ENCODE results near the gene CCDC182.

The CCDC182 gene

GRCh38 chr17:57745242-57745641 lies at the start of gene CCDC182:
CCDC182 (minus strand) TSS chr17:57745299; CDS start chr17:57745272, 27 bp downstream.
- Histone ChIP-seq H3K4me2 (peak within 1 kb of the TSS; percentile 82), H3K27ac (peak within 1 kb of the TSS; percentile 88; the same call in 1 of the 2 replicates), H3K4me1 (peaks cover 82% of the 10 kb centered on the region), H3K27me3 (no peaks in the 10 kb centered on the region), H3K9me3 (peaks cover 6% of the 10 kb centered on the region; the same call in 1 of the 2 replicates), H3K36me3 (peaks cover 15% of the 10 kb centered on the region), H3K4me3 (no peak within 1 kb of the TSS), H4K20me1 (no peaks in the 10 kb centered on the region), H3K9ac (no peak within 1 kb of the TSS)
- no peak for TF ChIP-seq Cebpa-rat (IDR thresholded peaks at IDR 0.05)

GRCh38 chr17:57794841-57795240 lies 49.7 kb upstream of the CCDC182 start:
- Histone ChIP-seq H4K20me1 (no peaks in the 10 kb centered on the region), H3K4me3 (no peak overlapping the region), H3K27me3 (no peaks in the 10 kb centered on the region), H3K36me3 (no peaks in the 10 kb centered on the region), H3K27ac (no peak overlapping the region), H3K4me2 (no peak overlapping the region), H3K4me1 (no peaks in the 10 kb centered on the region), H3K9ac (no peak overlapping the region), H3K9me3 (peaks cover 5% of the 10 kb centered on the region)
- no peak for TF ChIP-seq Cebpa-rat (IDR thresholded peaks at IDR 0.05)

- TF ChIP-seq Cebpa-rat (IDR thresholded peaks at IDR 0.05): no peak
- Histone ChIP-seq H3K9me3 (peaks cover 5% of the 10 kb centered on the region), H3K4me1 (peaks cover 15% of the 10 kb centered on the region), H3K36me3 (no peaks in the 10 kb centered on the region), H4K20me1 (no peaks in the 10 kb centered on the region), H3K4me3 (no peak overlapping the region), H3K27me3 (no peaks in the 10 kb centered on the region), H3K9ac (no peak overlapping the region), H3K27ac (no peak overlapping the region), H3K4me2 (no peak overlapping the region)
Measured at GRCh38 chr17:57788725-57789124, 43.6 kb upstream of the CCDC182 start.

- Histone ChIP-seq H3K4me2 (no peak overlapping the region; the same call in 1 of the 2 replicates), H3K4me3 (no peak overlapping the region), H3K27me3 (no peaks in the 10 kb centered on the region), H3K27ac (no peak overlapping the region), H3K4me1 (peaks cover 52% of the 10 kb centered on the region), H3K9ac (no peak overlapping the region; the same call in 1 of the 2 replicates), H3K9me3 (no peaks in the 10 kb centered on the region), H4K20me1 (no peaks in the 10 kb centered on the region), H3K36me3 (no peaks in the 10 kb centered on the region)
- TF ChIP-seq Cebpa-rat (IDR thresholded peaks at IDR 0.05): no peak
Measured at GRCh38 chr17:57785022-57785421, 39.9 kb upstream of the CCDC182 start.

GRCh38 chr17:57784226-57784895 lies 39.3 kb upstream of the CCDC182 start:
- H3K4me1 ChIP-seq: peaks cover 53% of the 10 kb centered on the region
- no peaks in the 10 kb centered on the region for H3K36me3 ChIP-seq
- TF ChIP-seq Cebpa-rat (IDR thresholded peaks at IDR 0.05): no peak
- H3K9me3 ChIP-seq: no peaks in the 10 kb centered on the region
- peak overlapping the region; percentile 92 for H3K4me2 ChIP-seq
- no peaks in the 10 kb centered on the region for H3K27me3 ChIP-seq
- no peaks in the 10 kb centered on the region for H4K20me1 ChIP-seq
- H3K9ac ChIP-seq: peak overlapping the region; percentile 5; the same call in 1 of the 2 replicates
- no peak overlapping the region for H3K4me3 ChIP-seq
- H3K27ac ChIP-seq: peak overlapping the region; percentile 90

- Histone ChIP-seq H3K4me1 (peaks cover 53% of the 10 kb centered on the region), H3K27me3 (no peaks in the 10 kb centered on the region), H3K36me3 (no peaks in the 10 kb centered on the region), H3K9ac (peak overlapping the region; percentile 75; the same call in 1 of the 2 replicates), H3K27ac (peak overlapping the region; percentile 90), H3K9me3 (no peaks in the 10 kb centered on the region), H3K4me2 (peak overlapping the region; percentile 92), H3K4me3 (0 out of 2 replicates have a peak overlapping the region, but pooled peaks have one; percentile 41), H4K20me1 (no peaks in the 10 kb centered on the region)
- no peak for TF ChIP-seq Cebpa-rat (IDR thresholded peaks at IDR 0.05)
Measured at GRCh38 chr17:57783338-57783742, 38.2 kb upstream of the CCDC182 start.

- H3K4me1 ChIP-seq: peaks cover 53% of the 10 kb centered on the region
- no peaks in the 10 kb centered on the region for H3K27me3 ChIP-seq
- H3K27ac ChIP-seq: peak overlapping the region; percentile 90
- H4K20me1 ChIP-seq: no peaks in the 10 kb centered on the region
- H3K4me3 ChIP-seq: peak overlapping the region; percentile 41; the same call in 1 of the 2 replicates
- peak overlapping the region; percentile 92 for H3K4me2 ChIP-seq
- no peak for TF ChIP-seq Cebpa-rat (IDR thresholded peaks at IDR 0.05)
- H3K9ac ChIP-seq: peak overlapping the region; percentile 75
- H3K36me3 ChIP-seq: no peaks in the 10 kb centered on the region
- no peaks in the 10 kb centered on the region for H3K9me3 ChIP-seq
Measured at GRCh38 chr17:57782647-57783337, 37.7 kb upstream of the CCDC182 start.

GRCh38 chr17:57782062-57782490 lies 37.0 kb upstream of the CCDC182 start:
- H3K36me3 ChIP-seq: no peaks in the 10 kb centered on the region
- peak overlapping the region; percentile 75 for H3K9ac ChIP-seq
- TF ChIP-seq Cebpa-rat (IDR thresholded peaks at IDR 0.05): no peak
- H3K9me3 ChIP-seq: no peaks in the 10 kb centered on the region
- H3K4me2 ChIP-seq: peak overlapping the region; percentile 92
- H3K27me3 ChIP-seq: no peaks in the 10 kb centered on the region
- H3K4me1 ChIP-seq: peaks cover 53% of the 10 kb centered on the region
- peak overlapping the region; percentile 41 for H3K4me3 ChIP-seq
- no peaks in the 10 kb centered on the region for H4K20me1 ChIP-seq
- peak overlapping the region; percentile 90 for H3K27ac ChIP-seq

GRCh38 chr17:57781386-57782061 lies 36.4 kb upstream of the CCDC182 start:
- Histone ChIP-seq H3K4me1 (peaks cover 53% of the 10 kb centered on the region), H3K4me2 (peak overlapping the region; percentile 92), H3K9me3 (no peaks in the 10 kb centered on the region), H3K4me3 (peak overlapping the region; percentile 41), H4K20me1 (no peaks in the 10 kb centered on the region), H3K27me3 (no peaks in the 10 kb centered on the region), H3K36me3 (no peaks in the 10 kb centered on the region), H3K9ac (peak overlapping the region; percentile 75), H3K27ac (peak overlapping the region; percentile 90)
- TF ChIP-seq Cebpa-rat (IDR thresholded peaks at IDR 0.05): no peak
